KBM-7 (cell line): ENCODE data around the gene TBC1D17.

Experiments used
- DNase-seq: peaks from one replicate; pipeline ENCODE4 v3.0.0-alpha.2; 2015
- in situ Hi-C: fragments of 300-500 bp; cut with MboI; formaldehyde crosslinking; loops from 2 replicates; pipeline ENCODE4 v1.14.3; 2020; ENCODE audit warnings: low sequenced_read_pairs, low pct_unique_long_range_greater_than_20kb, mixed read lengths

Gene TBC1D17

GRCh38 chr19:49877020-49877878 is at the start of gene TBC1D17, which contains the start of gene AKT1S1:
Gene TBC1D17 (plus strand): TSS chr19:49877702. CDS start chr19:49877724, 22 bp downstream.
Gene AKT1S1 (minus strand): TSS chr19:49877355. CDS start chr19:49873295, 4,060 bp downstream.
- DNase-seq, result peak; percentile 100
- in situ Hi-C loops, result no loop called here

- in situ Hi-C loops, result no loop called here
- no peak for DNase-seq
Observed at GRCh38 chr19:49829200-49829599, 48.3 kb upstream of the TBC1D17 start.

GRCh38 chr19:49829721-49830120 is 47.8 kb upstream of the TBC1D17 start:
- in situ Hi-C loops, result no loop called here
- DNase-seq, result no peak

GRCh38 chr19:49830766-49831165 is 46.7 kb upstream of the TBC1D17 start:
- in situ Hi-C loops, result no loop called here
- no peak for DNase-seq

- in situ Hi-C loops, result no loop called here
- DNase-seq, result no peak
Observed at GRCh38 chr19:49831592-49831991, 45.9 kb upstream of the TBC1D17 start.

GRCh38 chr19:49832556-49832955 is 44.9 kb upstream of the TBC1D17 start:
- in situ Hi-C loops, result no loop called here
- peak; percentile 51 for DNase-seq

- DNase-seq, result no peak
- in situ Hi-C loops, result no loop called here
Observed at GRCh38 chr19:49833599-49833998, 43.9 kb upstream of the TBC1D17 start.

GRCh38 chr19:49835562-49835961 is 41.9 kb upstream of the TBC1D17 start:
- in situ Hi-C loops, result no loop called here

GRCh38 chr19:49836176-49837008 is 41.1 kb upstream of the TBC1D17 start:
- in situ Hi-C loops, result no loop called here
- no peak for DNase-seq

More at GRCh38 chr19:49835562-49835961, 41.9 kb upstream of the TBC1D17 start:
- DNase-seq, result no peak

- no peak for DNase-seq
- in situ Hi-C loops, result no loop called here
Observed at GRCh38 chr19:49837009-49837310, 40.5 kb upstream of the TBC1D17 start.

GRCh38 chr19:49837425-49837824 is 40.1 kb upstream of the TBC1D17 start:
- in situ Hi-C loops, result no loop called here
- no peak for DNase-seq

- in situ Hi-C loops, result no loop called here
- DNase-seq, result no peak
Observed at GRCh38 chr19:49838885-49839588, 38.5 kb upstream of the TBC1D17 start.

GRCh38 chr19:49839713-49840112 is 37.8 kb upstream of the TBC1D17 start:
- in situ Hi-C loops, result no loop called here
- no peak for DNase-seq

GRCh38 chr19:49840321-49840720 is 37.2 kb upstream of the TBC1D17 start:
- in situ Hi-C loops, result no loop called here
- DNase-seq, result no peak

GRCh38 chr19:49840736-49841249 is 36.7 kb upstream of the TBC1D17 start:
- no peak for DNase-seq
- in situ Hi-C loops, result no loop called here

- in situ Hi-C loops, result no loop called here
- no peak for DNase-seq
Observed at GRCh38 chr19:49843265-49843664, 34.2 kb upstream of the TBC1D17 start.

GRCh38 chr19:49844138-49845095 is 33.1 kb upstream of the TBC1D17 start:
- no peak for DNase-seq
- in situ Hi-C loops, result no loop called here

- in situ Hi-C loops, result no loop called here
- DNase-seq, result no peak
Observed at GRCh38 chr19:49845414-49845813, 32.1 kb upstream of the TBC1D17 start.
